Ureter (tissue), 1 donor: ENCODE measurements around the gene SUPT16H. TPM values are rescaled to one million over a fixed set of nuclear protein-coding genes. Genes with fewer than 3 reads are reported as not detected.

Experiments used
- DNase-seq: peaks from one replicate; pipeline ENCODE4 v3.0.0-alpha.2; 2020; ENCODE audit warnings: low spot score
- total RNA-seq: library from RNA; stranded (reverse); gene quantifications from one replicate; pipeline ENCODE4 v1.2.4, GENCODE V29; 2023
- donor health status: DM: yes; HTN: yes; CAD: no.

SUPT16H gene
- total RNA-seq, 1 donor from 2014 or later, result 75.0 TPM

DNA sequence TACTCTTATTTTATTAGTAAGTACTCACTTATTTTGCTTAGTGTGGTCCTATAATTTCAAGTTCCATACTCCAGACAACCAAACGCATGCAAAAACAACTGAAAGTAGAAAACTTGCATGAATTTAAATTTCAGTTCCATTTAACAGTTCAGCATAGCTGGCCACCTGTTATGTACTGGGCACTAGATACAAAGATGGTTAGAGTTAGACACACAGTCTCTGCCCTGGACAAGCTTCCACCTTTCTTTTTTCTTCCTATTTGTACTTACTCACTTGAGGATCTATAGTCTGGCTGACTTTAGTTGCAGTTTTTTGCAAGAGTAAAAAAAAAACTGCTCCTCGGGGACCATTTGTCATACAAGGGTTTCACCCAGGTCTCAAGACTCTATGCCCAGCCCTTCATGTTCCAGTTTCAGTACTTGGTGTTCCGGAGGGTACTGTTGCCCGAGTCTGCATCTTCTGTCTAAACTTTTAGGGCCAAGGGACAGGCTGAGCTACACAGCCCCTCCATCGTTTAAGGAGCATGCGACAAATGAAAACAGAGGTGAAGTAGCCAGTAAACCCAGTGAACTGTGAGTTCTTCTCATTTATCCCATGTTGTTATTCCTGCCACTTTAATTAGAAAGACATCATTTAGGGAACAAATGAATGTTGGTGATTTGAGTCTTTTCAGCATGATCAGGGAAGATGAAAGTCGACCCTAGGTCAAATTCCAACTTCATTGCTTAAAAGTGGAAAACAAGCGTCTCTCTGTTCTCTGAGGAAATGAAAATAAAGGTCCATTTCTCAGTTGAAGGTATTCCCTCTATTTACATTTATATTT is 81.6 kb downstream of the SUPT16H start:
- DNase-seq, result no peak

Other genes with a start within 250 kb of the SUPT16H start
- gene OR5AU1, start 228.0 kb downstream of the SUPT16H start, total RNA-seq, result not detected
- 591 TPM for gene HNRNPC, start 114.6 kb downstream of the SUPT16H start, total RNA-seq
- 0.49 TPM for gene RPGRIP1, start 103.9 kb downstream of the SUPT16H start, total RNA-seq
- 116 TPM for gene CHD8, start 72.1 kb upstream of the SUPT16H start, total RNA-seq
- 33.6 TPM for gene RAB2B, start 92.9 kb upstream of the SUPT16H start, total RNA-seq
- gene TOX4, start 93.2 kb upstream of the SUPT16H start, total RNA-seq, result 77.7 TPM
- 63.3 TPM for gene METTL3, start 127.3 kb upstream of the SUPT16H start, total RNA-seq
- 12.8 TPM for gene SALL2, start 142.3 kb upstream of the SUPT16H start, total RNA-seq
- gene OR10G3, start 196.1 kb upstream of the SUPT16H start, total RNA-seq, result not detected